ENCODE measurements around the gene FURIN. TPM values are rescaled to one million over a fixed set of nuclear protein-coding genes. Genes with fewer than 3 reads are reported as not detected.

FURIN gene
- total and polyA plus RNA-seq, 2 experiments from 2014 or later, result 67.9 to 98.9 TPM

GRCh38 chr15:90864507-90864906 lies 3.9 kb upstream of the FURIN start:
- Histone ChIP-seq H3K79me2 (no peaks in the 10 kb centered on the region), H2AFZ (no peak overlapping the region), H3K36me3 (replicated peaks; ENCODE audit: insufficient read depth, low read depth) (no peaks in the 10 kb centered on the region), H3K27me3 (no peaks in the 10 kb centered on the region), H3K4me2 (no peak overlapping the region), H3K4me3 (no peak overlapping the region), H3K9me2 (replicated peaks; ENCODE audit: insufficient read depth) (no peaks in the 10 kb centered on the region), H3K27ac (no peak overlapping the region), H3K9me3 (ENCODE audit: low read depth) (no peaks in the 10 kb centered on the region), H4K20me1 (ENCODE audit: insufficient read depth, poor library complexity, severe bottlenecking) (no peaks in the 10 kb centered on the region), H3K4me1 (ENCODE audit: insufficient read depth) (peaks cover 26% of the 10 kb centered on the region)
- DNase-seq (ENCODE audit: low spot score), result no peak
- 88% methylated on average over 10 of the region's 10 CpGs for WGBS (ENCODE audit: low lambda C conversion rate, missing lambda C conversion rate)
- no peak for TF ChIP-seq EZH2phosphoT487 (IDR thresholded peaks at IDR 0.05; ENCODE audit: low read depth, severe bottlenecking, unreplicated experiment)
- TF ChIP-seq EZH2 (IDR thresholded peaks at IDR 0.05; ENCODE audit: borderline replicate concordance), result no peak
- no peak for TF ChIP-seq CTCF (IDR thresholded peaks at IDR 0.05; ENCODE audit: poor library complexity)

- TF ChIP-seq CTCF (IDR thresholded peaks at IDR 0.05; ENCODE audit: poor library complexity), result no peak
- no peak for TF ChIP-seq EZH2phosphoT487 (IDR thresholded peaks at IDR 0.05; ENCODE audit: low read depth, severe bottlenecking, unreplicated experiment)
- no peak for TF ChIP-seq EZH2 (IDR thresholded peaks at IDR 0.05; ENCODE audit: borderline replicate concordance)
- no peak for DNase-seq (ENCODE audit: low spot score)
- Histone ChIP-seq H3K27ac (no peak overlapping the region), H3K79me2 (peaks cover 3% of the 10 kb centered on the region), H3K36me3 (replicated peaks; ENCODE audit: insufficient read depth, low read depth) (no peaks in the 10 kb centered on the region), H2AFZ (no peak overlapping the region), H3K9me2 (replicated peaks; ENCODE audit: insufficient read depth) (no peaks in the 10 kb centered on the region), H3K27me3 (no peaks in the 10 kb centered on the region), H3K4me1 (ENCODE audit: insufficient read depth) (peaks cover 33% of the 10 kb centered on the region), H3K9me3 (ENCODE audit: low read depth) (no peaks in the 10 kb centered on the region), H3K4me3 (no peak overlapping the region), H3K4me2 (no peak overlapping the region), H4K20me1 (ENCODE audit: insufficient read depth, poor library complexity, severe bottlenecking) (no peaks in the 10 kb centered on the region)
- WGBS (ENCODE audit: low lambda C conversion rate, missing lambda C conversion rate), result 93% methylated on average over 4 of the region's 4 CpGs
Observed at GRCh38 chr15:90865702-90866101, 2.7 kb upstream of the FURIN start.

DNA sequence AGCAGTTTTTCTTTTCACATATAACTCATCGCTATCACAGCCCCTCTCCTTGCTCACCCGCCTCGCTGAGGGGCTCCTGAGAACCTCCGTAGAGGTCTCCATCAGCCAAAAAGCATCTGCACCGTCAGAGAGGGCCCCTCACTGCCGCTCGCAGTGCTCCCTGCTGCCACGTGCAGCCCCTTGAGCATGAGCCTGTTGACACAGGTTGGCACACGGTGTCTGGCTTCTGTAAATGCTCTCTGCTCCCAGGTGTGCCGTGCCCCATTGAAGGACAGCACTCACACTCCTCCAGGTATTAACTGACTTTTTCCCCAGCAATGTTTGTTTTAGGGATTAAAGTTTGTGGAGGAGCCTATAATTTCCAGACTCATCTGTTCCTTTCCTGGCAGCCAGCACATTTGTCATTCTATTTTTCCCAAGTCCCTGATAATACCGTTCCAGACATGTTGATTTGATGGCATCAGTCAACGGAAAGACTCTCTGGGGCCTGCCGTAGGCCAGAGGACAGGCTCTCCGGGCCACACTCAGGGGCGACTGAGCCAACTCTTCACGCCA lies 2.1 kb upstream of the FURIN start:
- Histone ChIP-seq H4K20me1 (ENCODE audit: insufficient read depth, poor library complexity, severe bottlenecking) (no peaks in the 10 kb centered on the region), H3K27me3 (no peaks in the 10 kb centered on the region), H3K27ac (no peak overlapping the region), H3K9me3 (ENCODE audit: low read depth) (no peaks in the 10 kb centered on the region), H3K9me2 (replicated peaks; ENCODE audit: insufficient read depth) (no peaks in the 10 kb centered on the region), H3K4me1 (ENCODE audit: insufficient read depth) (peaks cover 34% of the 10 kb centered on the region), H2AFZ (no peak overlapping the region), H3K79me2 (peaks cover 7% of the 10 kb centered on the region), H3K4me3 (no peak overlapping the region), H3K36me3 (replicated peaks; ENCODE audit: insufficient read depth, low read depth) (no peaks in the 10 kb centered on the region), H3K4me2 (no peak overlapping the region)
- TF ChIP-seq EZH2 (IDR thresholded peaks at IDR 0.05; ENCODE audit: borderline replicate concordance), result no peak
- no peak for TF ChIP-seq EZH2phosphoT487 (IDR thresholded peaks at IDR 0.05; ENCODE audit: low read depth, severe bottlenecking, unreplicated experiment)
- TF ChIP-seq CTCF (IDR thresholded peaks at IDR 0.05; ENCODE audit: poor library complexity), result no peak
- WGBS (ENCODE audit: low lambda C conversion rate, missing lambda C conversion rate), result 57% methylated on average over 16 of the region's 16 CpGs
- no peak for DNase-seq (ENCODE audit: low spot score)
